Astrocyte (in vitro differentiated cells and primary cell): Measurements from ENCODE around the gene ITGAV.

Experiments used
- CTCF ChIP-seq: IDR thresholded peaks from 2 replicates; pipeline ENCODE4 v1.5.1; 2011; ENCODE audit warnings: low read depth, mild to moderate bottlenecking, inconsistent platforms, low read length, moderate library complexity; ENCODE audit not compliant: insufficient read depth
- EZH2 ChIP-seq: IDR thresholded peaks from 2 replicates; pipeline ENCODE4 v1.6.1; 2012; ENCODE audit warnings: mild to moderate bottlenecking, low read length, inconsistent platforms; ENCODE audit not compliant: insufficient read depth

- TF ChIP-seq CTCF (no peak), EZH2 (no peak)
These were observed 22.2 kb downstream of the ITGAV start for GRCh38 chr2:186612026-186612425.
